ENCODE measurements around the gene CHIT1.

GRCh38 chr1:203274603-203275381 lies 45.3 kb upstream of the CHIT1 start:
- TF ChIP-seq EZH2 (optimal IDR thresholded peaks at IDR 0.05; ENCODE audit: low read depth, low read length) (no peak), EZH2phosphoT487 (IDR thresholded peaks at IDR 0.05; ENCODE audit: low read length) (no peak)

Data from MM.1S (cell line).